Measurements from ENCODE around the gene ASB2.
A peak's percentile ranks its signal among the peaks of the same experiment; 100 is the strongest.

ASB2 gene

DNA sequence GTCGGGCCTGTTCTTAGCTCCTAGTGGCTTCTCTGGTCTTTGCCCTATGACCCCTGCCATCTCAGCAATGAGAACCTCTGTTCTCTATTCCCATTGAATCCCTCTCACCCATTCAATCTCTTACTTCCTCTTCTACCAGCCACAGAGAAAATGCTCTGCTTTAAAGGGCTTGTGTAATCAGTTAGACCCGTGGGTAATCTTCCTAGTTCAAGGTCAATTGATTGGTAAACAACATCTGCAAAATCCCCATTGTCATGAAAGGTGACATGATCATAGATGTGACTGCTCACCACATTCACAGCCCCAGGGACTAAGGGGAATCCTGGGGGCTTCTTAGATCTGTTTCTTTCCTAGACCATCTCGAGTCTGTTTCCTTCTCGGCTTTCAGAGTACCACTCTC lies 13.6 kb upstream of the ASB2 start:
- TF ChIP-seq, protein P1, sequence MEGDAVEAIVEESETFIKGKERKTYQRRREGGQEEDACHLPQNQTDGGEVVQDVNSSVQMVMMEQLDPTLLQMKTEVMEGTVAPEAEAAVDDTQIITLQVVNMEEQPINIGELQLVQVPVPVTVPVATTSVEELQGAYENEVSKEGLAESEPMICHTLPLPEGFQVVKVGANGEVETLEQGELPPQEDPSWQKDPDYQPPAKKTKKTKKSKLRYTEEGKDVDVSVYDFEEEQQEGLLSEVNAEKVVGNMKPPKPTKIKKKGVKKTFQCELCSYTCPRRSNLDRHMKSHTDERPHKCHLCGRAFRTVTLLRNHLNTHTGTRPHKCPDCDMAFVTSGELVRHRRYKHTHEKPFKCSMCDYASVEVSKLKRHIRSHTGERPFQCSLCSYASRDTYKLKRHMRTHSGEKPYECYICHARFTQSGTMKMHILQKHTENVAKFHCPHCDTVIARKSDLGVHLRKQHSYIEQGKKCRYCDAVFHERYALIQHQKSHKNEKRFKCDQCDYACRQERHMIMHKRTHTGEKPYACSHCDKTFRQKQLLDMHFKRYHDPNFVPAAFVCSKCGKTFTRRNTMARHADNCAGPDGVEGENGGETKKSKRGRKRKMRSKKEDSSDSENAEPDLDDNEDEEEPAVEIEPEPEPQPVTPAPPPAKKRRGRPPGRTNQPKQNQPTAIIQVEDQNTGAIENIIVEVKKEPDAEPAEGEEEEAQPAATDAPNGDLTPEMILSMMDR (IDR thresholded peaks at IDR 0.05; ENCODE audit: control insufficient read depth, extremely low read depth, insufficient read depth), result no peak
- H3K4me3 ChIP-seq (ENCODE audit: low read depth, low read length), result no peak overlapping the region
- no peak for DNase-seq (ENCODE audit: low read depth)

DNA sequence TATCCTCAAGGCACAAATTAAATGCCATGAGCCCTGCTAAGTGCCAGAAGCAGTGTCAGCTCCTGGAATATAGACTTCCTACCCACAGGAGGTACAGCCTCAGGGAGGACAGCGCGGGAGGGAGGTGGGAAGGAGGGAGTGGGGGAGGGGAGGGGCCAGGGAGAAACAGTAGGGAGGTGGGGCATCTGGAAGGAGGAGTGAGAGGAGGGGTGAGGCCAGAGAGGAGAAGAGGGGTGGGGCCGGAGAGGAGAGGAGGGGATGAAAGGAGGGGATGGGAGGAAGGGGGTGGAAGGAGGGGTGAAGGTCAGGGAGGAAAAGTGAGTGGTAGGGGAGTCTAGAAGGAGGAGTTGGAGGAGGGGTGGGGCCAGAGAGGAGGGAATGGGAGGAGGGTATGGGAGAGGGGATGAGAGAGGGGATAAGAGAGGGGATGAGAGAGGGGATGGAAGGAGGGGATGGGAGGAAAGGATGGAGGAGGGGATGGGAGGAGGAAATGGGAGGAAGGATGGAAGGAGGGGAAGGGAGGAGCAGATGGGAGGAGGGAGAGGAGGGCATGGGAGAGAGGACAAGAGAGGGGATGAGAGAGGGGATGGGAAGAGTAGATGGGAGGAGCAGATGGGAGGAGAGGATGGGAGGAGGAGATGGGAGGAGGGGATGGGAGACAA lies 11.6 kb upstream of the ASB2 start:
- H3K4me3 ChIP-seq (ENCODE audit: low read depth, low read length), result no peak overlapping the region
- TF ChIP-seq, protein P1 (IDR thresholded peaks at IDR 0.05; ENCODE audit: control insufficient read depth, extremely low read depth, insufficient read depth), result no peak
- DNase-seq (ENCODE audit: low read depth), result no peak

DNA sequence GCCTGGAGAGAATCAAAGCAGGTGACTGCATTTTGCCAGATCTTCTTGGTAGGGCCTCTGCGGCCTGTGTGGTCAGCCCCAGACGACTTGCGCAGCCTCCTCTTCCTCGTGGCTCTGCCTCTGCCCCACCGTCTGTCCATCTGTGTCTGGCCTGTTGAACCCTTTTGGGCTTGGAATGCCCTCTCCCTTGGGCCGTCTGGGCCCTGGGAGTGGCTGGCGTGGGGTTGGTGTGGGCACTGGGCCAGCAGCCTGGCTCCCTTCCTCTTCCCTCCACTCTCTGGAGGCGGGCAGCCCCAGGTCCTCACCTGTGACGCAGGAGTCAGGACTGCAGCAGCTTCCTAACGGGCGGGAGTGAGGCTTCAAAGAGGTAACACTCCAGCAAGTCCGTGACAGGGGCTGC lies 11.0 kb upstream of the ASB2 start:
- DNase-seq (ENCODE audit: low read depth), result no peak
- TF ChIP-seq, protein P1 (IDR thresholded peaks at IDR 0.05; ENCODE audit: control insufficient read depth, extremely low read depth, insufficient read depth), result no peak

GRCh38 chr14:93986955-93987354 lies 10.6 kb upstream of the ASB2 start:
- TF ChIP-seq, protein P1 (IDR thresholded peaks at IDR 0.05; ENCODE audit: control insufficient read depth, extremely low read depth, insufficient read depth), result no peak
- DNase-seq (ENCODE audit: low read depth), result no peak
- no peak overlapping the region for H3K4me3 ChIP-seq (ENCODE audit: low read depth, low read length)

More for the DNA sequence above, 11.0 kb upstream of the ASB2 start:
- H3K4me3 ChIP-seq (ENCODE audit: low read depth, low read length), result no peak overlapping the region

GRCh38 chr14:93984987-93985410 lies 8.6 kb upstream of the ASB2 start:
- no peak for DNase-seq (ENCODE audit: low read depth)
- TF ChIP-seq, protein P1 (IDR thresholded peaks at IDR 0.05; ENCODE audit: control insufficient read depth, extremely low read depth, insufficient read depth), result peak; percentile 19; the same call in 1 of the 2 replicates
- H3K4me3 ChIP-seq (ENCODE audit: low read depth, low read length), result no peak overlapping the region

DNA sequence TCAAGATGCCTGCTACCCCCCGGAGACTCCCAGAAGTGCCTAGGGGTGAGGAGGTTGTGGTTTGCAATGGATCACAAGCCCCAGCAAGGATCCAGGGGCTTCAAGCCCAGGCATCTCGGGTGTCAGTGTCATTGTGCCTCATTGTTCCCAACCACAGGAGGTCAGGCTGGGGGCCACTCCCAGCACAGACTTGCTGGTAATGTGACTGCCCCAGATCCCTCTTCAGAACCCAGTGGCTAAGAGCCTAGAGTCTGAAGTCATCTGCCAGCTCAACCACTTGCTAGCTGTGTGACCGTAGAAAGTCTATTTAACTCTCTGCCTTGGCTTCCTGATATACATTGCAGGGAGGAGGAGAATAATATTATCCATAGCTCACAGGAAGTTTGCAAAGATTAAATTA lies 7.7 kb upstream of the ASB2 start:
- no peak for DNase-seq (ENCODE audit: low read depth)
- no peak overlapping the region for H3K4me3 ChIP-seq (ENCODE audit: low read depth, low read length)
- TF ChIP-seq, protein P1 (IDR thresholded peaks at IDR 0.05; ENCODE audit: control insufficient read depth, extremely low read depth, insufficient read depth), result no peak

Measured in LNCaP clone FGC (cell line).